Ramos (cell line): ENCODE results near the gene ZNF823.

ENCODE experiments used
- in situ Hi-C: fragments of 300-500 bp; cut with MboI; formaldehyde crosslinking; loops from one replicate; pipeline ENCODE4 v1.14.3; 2022; ENCODE audit warnings: low sequenced_read_pairs; ENCODE audit not compliant: unreplicated experiment

The ZNF823 gene

DNA sequence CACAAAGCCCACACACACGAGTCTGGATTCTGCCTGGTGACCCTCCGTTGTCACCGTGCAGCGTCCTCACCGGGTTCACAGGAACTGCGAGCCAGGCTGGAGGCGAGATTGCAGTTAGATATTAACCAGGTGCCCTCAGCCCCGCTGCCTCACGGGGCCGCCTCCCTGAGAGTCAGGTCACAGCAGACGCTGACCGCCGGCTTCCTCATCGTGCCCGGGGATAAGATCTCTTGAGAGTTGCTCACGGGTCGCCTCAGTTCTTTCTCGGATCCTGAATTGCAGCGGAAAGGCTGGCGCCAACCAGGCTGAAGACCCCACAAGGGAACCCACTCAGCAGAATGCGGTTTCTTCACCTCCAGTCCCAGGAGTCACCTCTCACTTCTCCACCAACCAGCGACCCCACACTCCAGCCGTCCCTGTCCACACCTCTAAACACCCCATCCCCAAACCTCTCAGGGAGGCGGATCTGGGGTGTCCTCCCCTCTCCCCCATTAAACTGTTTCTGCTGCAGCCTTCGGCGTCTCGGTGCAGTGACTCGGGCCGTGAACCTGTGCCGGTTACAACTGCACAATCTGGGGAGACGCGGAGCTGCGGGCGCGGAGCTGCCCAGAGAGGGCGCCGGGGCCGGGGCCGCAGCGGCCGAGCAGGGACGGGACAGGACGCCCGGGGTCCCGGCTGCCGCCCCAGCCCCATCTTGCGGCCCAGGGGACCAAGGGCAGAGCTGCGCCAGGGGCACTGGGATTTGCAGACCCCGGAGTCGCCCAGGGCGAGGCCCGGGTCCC lies 591 bp downstream of the ZNF823 start:
- in situ Hi-C loops, result no loop called here

DNA sequence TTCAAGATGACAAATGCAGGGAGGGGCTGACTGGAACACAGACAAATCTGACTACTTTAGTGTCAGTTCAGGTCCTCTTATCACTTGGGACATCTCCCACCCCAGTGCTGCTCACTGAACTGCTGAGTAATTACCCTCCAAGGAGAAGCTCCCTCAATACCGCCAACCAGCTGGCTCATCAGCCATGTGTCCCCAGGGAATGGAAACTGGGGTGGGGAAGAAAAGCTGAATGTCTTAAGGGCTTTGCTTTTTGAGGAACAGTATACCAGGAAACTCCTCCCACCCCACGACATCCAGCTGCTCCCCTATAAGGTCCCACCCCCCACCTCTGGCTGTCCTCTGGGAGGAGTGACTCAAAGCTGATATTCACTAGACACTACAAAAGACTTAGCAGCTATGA lies 2.0 kb downstream of the ZNF823 start:
- in situ Hi-C loops, result no loop called here

- in situ Hi-C loops, result no loop called here
Observed at GRCh38 chr19:11735375-11735774, 3.4 kb downstream of the ZNF823 start.

- in situ Hi-C loops, result no loop called here
Observed at GRCh38 chr19:11729586-11729985, 9.2 kb downstream of the ZNF823 start.

DNA sequence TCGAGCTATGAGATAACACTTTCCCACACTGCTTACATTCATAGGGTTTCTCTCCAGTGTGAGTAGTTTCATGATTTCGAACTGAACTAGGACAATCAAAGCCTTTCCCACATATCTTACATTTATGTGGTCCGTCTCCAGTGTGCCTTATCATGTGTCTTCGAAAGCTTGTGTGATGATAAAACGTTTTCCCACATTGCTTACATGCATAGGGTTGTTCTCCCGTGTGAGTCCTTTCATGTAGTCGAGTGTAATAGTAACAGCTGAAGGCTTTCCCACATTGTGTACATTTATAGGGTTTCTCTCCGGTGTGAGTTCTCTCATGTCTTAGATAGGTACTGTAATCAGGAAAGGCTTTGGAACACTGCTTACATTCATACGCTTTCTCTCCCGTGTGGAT lies 16.3 kb downstream of the ZNF823 start:
- in situ Hi-C loops, result no loop called here

- in situ Hi-C loops, result no loop called here
Observed at GRCh38 chr19:11721681-11722080, 17.1 kb downstream of the ZNF823 start.

DNA sequence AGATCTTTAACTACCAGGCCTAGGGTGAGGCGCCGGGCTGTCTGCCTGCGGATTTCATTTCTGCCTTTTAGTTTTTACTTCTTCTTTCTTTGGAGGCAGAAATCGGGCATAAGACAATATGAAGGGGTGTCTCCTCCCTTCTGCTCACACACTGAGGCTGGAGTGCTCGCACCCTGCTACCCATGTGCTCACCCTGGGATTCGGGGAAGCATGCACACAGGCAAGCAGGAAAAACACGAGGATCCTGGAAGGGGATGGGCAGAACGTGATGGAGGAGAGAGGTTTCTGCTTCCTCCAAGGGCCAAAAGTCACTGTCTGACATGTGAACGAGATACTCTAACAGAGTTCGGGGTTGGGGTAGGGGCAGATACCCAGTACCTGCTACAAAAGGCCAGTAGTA lies 28.4 kb downstream of the ZNF823 start:
- in situ Hi-C loops, result no loop called here

DNA sequence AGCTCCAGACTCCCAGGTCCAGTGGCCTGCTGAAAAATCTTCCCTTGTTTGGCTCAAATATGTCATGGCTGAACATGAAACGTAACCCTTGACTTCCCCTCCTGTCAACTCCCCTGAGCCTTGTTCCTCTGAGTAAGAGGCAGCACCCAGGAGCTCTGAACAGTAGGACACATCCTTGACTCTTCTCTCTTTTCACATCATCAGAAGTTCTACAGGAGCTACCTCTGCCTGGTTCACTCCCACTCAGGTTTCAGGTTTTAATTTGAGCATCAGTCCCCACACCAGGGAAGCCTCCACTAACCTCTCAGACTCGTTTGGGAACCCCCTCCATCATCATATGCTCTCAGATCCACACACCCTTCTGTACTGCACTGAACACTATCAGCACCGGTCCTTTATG lies 30.3 kb downstream of the ZNF823 start:
- in situ Hi-C loops, result no loop called here

DNA sequence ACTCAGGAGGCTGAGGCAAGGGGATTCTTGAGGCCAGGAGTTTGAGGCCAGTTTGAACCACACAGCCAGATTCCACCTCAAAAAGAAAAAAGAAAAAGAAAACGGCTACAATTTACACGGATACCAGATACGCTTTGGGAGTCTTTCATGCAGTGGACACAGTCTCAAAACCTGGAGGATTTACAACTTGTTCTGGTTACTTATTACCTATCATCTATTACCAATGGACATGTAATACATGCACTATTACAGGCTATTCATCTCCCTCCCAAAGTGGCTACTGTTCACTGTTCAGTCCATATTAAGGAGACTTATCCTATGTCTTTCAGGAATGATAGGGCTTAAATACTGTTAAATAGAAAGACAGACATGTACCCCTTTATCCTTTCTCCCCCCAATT lies 33.3 kb downstream of the ZNF823 start:
- in situ Hi-C loops, result no loop called here

GRCh38 chr19:11704626-11705025 lies 34.1 kb downstream of the ZNF823 start:
- in situ Hi-C loops, result no loop called here

DNA sequence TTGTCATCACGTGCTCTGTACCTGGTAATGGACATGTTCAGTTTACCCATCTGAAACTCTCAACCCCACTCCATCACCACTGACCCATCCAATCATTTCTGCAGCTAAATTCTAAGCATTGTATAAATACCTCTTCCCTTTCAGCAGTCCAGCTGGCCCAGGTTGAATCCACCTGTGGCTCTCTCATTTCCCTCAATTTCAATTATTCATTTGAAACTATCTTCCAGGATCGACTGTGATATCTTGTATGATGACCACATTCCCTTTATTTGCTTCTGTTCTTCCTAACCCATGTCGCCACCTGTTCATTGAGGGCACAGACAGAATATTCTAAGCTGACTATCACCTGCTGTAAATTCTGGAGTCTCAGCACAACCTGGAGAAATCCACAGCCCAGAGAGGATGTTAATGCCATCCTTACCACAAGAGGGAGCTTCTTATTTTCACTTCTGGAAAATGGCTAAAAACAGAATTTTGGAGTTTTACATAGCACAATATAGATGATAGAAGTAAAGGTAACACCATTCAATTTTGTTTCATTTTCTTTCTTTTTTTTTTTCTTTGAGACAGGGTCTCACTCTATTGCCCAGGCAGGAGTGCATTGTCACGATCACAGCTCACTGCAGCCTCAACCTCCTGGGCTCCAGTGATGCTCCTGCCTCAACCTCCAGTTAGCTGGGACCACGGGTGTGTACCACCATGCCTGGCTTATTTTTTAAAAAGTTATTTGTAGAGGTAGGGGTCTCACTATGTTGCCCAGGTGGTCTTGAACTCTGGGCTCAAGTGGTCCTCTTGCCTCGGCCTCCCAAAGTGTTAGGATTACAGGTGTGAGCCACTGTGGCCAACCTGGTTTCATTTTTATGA lies 38.6 kb downstream of the ZNF823 start:
- in situ Hi-C loops, result no loop called here

- in situ Hi-C loops, result no loop called here
Observed at GRCh38 chr19:11698231-11698630, 40.5 kb downstream of the ZNF823 start.

GRCh38 chr19:11697284-11697855 lies 41.4 kb downstream of the ZNF823 start:
- in situ Hi-C loops, result no loop called here

DNA sequence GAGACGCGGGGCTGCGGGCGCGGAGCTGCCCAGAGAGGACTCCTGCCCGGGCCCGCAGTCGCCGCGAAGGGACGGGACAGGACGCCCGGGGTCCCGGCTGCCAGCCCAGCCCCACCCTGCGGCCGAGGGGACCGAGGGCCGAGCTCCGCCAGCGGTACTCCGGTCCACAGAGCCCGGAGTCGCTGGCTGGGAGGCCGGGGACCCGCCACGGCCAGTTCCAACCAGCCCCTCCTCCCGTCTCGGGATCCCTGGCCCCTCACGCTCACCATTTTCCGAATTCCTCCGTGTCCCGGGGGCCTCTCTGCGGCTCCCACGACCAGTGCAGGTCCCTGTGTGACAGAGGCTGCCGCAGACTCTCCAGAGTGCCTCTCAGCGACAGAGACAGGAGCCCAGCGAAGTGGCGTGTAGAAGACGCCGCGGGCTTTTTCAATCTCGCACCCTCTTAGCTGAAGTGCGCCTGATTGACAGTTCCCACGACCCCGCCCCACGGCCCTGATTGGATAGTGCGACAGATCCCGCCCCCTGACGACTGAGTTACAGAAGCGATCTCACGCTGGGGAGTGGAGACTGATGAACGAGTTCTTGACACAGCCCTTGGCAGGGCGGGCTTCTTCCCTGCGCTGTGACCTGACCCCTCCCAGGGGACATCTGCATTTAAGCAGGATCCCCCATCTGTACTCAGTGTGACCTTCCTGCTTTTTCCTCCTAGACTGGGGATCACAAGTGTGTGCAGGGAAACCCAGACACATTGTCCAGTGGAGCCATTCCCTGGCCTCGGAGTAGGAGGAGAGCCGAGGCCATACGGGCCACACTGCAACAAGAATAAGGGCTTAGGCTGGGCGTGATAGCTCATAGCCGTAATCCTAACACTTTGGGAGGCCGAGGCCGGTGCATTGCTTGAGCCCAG lies 44.0 kb downstream of the ZNF823 start:
- in situ Hi-C loops, result no loop called here

- in situ Hi-C loops, result no loop called here
Observed at GRCh38 chr19:11693505-11694499, 44.9 kb downstream of the ZNF823 start.

DNA sequence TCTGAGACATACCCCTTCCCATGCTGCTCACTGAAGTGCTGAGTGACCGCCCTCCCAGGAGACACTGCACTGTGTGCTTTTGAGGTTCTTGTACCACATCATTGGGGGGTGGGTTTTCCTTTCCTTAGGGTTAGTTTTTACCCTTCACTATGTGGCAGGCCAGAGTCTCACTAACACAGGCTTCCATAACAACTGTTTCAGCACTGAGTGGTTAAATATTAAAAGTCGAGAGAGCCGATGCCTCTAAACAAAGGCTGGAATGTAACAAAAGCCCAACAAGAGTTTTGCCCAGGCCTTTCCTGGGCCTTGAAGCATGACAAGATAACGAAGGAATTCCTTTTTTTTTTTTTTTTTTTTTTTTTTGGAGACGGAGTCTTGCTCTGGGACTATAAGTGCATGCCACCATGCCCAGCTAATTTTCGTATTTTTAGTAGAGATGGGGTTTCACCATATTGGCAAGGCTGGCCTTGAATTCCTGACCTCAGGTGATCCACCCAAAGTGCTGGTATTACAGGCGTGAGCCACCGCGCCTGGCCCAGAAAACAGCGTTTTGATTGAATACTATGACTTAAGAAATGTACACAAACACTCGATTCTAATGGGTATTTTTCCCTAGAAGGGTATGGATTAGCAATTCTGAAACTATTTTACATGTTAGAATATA lies 46.5 kb downstream of the ZNF823 start:
- in situ Hi-C loops, result no loop called here

DNA sequence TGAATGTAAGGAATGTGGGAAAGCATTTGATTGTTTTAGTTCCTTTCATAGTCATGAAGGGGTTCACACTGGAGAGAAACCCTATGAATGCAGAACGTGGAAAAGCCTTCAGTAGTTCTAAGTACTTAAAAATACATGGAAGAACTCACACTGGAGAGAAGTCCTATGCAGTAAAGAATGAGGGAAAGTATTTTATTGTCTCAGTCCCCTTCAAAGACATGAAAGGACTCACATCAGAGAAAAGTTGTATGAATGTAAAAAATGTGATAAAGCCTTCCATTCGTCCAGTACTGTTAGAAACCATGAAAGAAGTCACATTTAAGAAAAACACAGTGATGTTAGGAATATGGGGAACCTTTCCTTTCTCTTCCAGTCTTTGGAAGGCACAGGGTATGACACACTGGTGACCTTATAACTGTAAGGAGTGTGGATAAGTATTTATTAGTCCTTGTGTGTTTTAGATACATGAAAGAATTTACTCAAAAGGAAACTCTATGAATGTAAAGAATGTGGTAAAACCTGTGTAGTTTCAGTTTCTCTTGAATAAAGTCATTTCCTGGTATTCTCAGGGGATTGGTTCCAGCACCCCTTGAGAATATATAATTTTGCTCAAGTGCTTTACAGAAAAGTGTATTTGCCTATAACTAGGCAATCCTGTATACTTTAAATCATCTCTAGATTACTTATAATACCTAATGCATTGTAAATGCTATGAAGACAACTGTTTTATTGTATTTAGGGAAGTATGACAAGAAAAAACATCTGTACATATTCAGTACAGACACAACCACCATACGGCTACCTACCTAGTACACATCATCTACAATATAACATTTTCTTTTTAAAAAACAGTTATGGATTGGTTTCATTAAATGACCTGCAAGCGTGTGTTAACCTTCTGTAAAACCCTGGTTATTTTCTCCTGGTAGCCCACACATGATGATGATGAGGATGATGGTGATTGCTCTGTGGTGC lies 52.8 kb downstream of the ZNF823 start:
- in situ Hi-C loops, result no loop called here
